Keratinocyte (primary cell): ENCODE results near the gene OR2H2.

Source experiments
- EZH2 ChIP-seq: IDR thresholded peaks from one replicate; pipeline ENCODE4 v1.6.1; 2012; ENCODE audit warnings: inconsistent platforms, mild to moderate bottlenecking, low read length, moderate library complexity
- TF ChIP-seq, protein P1 (sequence below), 3 experiments: IDR thresholded peaks in 1 of 3; conservative IDR thresholded peaks in 1 of 3; optimal IDR thresholded peaks in 1 of 3; 2 replicates in 2 of 3; 3 replicates in 1 of 3; pipeline versions ENCODE3 to v1.5.1; 2011; ENCODE audit warnings: low read length in 3 of 3, mild to moderate bottlenecking in 3 of 3, moderate library complexity in 2 of 3, control low read depth in 1 of 3, inconsistent platforms in 1 of 3; ENCODE audit not compliant: insufficient read depth in 2 of 3; ENCODE audit errors: extremely low read depth in 1 of 3

DNA sequence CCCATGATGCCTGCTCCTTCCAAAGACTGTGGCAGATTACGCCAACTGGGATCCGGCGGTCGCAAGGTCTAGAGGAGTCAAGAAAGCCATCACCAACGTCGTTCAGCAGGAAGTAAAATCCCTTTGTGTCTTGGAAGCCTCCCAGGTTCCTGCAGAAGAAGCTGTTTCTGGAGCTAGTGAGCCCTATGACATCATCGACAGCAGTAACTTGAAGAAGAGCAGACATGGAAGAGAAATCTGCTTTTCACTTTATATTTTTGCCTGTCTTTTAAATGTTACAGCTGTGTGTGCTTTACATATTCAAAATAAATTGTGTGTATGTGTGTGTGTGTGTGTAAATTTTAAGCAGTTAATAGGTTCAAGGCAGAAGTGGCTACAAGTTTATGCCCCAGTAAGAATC, 7.4 kb upstream of the OR2H2 start:
- TF ChIP-seq, protein P1, sequence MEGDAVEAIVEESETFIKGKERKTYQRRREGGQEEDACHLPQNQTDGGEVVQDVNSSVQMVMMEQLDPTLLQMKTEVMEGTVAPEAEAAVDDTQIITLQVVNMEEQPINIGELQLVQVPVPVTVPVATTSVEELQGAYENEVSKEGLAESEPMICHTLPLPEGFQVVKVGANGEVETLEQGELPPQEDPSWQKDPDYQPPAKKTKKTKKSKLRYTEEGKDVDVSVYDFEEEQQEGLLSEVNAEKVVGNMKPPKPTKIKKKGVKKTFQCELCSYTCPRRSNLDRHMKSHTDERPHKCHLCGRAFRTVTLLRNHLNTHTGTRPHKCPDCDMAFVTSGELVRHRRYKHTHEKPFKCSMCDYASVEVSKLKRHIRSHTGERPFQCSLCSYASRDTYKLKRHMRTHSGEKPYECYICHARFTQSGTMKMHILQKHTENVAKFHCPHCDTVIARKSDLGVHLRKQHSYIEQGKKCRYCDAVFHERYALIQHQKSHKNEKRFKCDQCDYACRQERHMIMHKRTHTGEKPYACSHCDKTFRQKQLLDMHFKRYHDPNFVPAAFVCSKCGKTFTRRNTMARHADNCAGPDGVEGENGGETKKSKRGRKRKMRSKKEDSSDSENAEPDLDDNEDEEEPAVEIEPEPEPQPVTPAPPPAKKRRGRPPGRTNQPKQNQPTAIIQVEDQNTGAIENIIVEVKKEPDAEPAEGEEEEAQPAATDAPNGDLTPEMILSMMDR (optimal IDR thresholded peaks at IDR 0.05 in 1 of 3, IDR thresholded peaks at IDR 0.05 in 1 of 3, conservative IDR thresholded peaks at IDR 0.05 in 1 of 3; ENCODE audit: extremely low read depth in 1 of 3, insufficient read depth in 2 of 3, low read length in 3 of 3): no peak
- no peak for TF ChIP-seq EZH2
